Endothelial cell of umbilical vein (primary cell): ENCODE measurements around the gene TMOD1. TPM values are rescaled to one million over a fixed set of nuclear protein-coding genes. Genes with fewer than 3 reads are reported as not detected.

Source experiments
- BruUV-seq: library from RNA; stranded (reverse); fragments of 400-500 nt; replicated peaks from 2 replicates; lab custom pipeline; 2021; lab: Mats Ljungman, UMichigan
- CTCF ChIA-PET: fragments of 300-600, 350-600 bp; sonication (Branson Sonifier 250); formaldehyde crosslinking; loops from one replicate; lab custom pipeline; 2021; ENCODE audit warnings: antibody characterized with exemption, inconsistent platforms; lab: Charles Lee
- POLR2A ChIA-PET: fragments of 300-600, 350-600 bp; sonication (Branson Sonifier 250); formaldehyde crosslinking; loops from one replicate; lab custom pipeline; 2021; ENCODE audit warnings: antibody characterized with exemption, inconsistent platforms; lab: Charles Lee
- DNase-seq: peaks from one replicate; pipeline ENCODE4 v3.0.0-alpha.2; 2011; ENCODE audit warnings: low read depth, low spot score
- FAIRE-seq: peaks from 2 replicates; lab custom pipeline; 2011; peaks lifted over from hg19 to GRCh38; lab: Jason Lieb, UNC
- H2AFZ ChIP-seq: 2 replicates; pipeline ENCODE4 v1.6.0; 2012; ENCODE audit warnings: low read depth, low read length, control low read depth, inconsistent platforms
- H3K27ac ChIP-seq: 2 replicates; pipeline ENCODE4 v1.5.1; 2011; ENCODE audit warnings: low read depth, mild to moderate bottlenecking, control low read depth, low read length, moderate library complexity; ENCODE audit not compliant: insufficient read depth
- H3K27me3 ChIP-seq, 2 experiments: 2 replicates each; pipeline versions ENCODE4 v1.6.0 to v1.6.1; 2011; ENCODE audit warnings: low read length in 2 of 2, mixed read lengths in 1 of 2; ENCODE audit not compliant: control insufficient read depth in 2 of 2, insufficient read depth in 2 of 2
- H3K36me3 ChIP-seq, 2 experiments: 2 replicates in 1 of 2; 3 replicates in 1 of 2; pipeline ENCODE4 v1.5.1; 2011; ENCODE audit warnings: low read length in 2 of 2, mild to moderate bottlenecking in 1 of 2, moderate library complexity in 1 of 2; ENCODE audit not compliant: control insufficient read depth in 2 of 2, insufficient read depth in 2 of 2; ENCODE audit errors: extremely low read depth in 1 of 2
- H3K4me1 ChIP-seq: 3 replicates; pipeline ENCODE4 v1.5.1; 2011; ENCODE audit warnings: mild to moderate bottlenecking, low read length; ENCODE audit not compliant: control insufficient read depth, insufficient read depth; ENCODE audit errors: extremely low read depth
- H3K4me2 ChIP-seq: 2 replicates; pipeline ENCODE4 v1.6.1; 2011; ENCODE audit warnings: low read length, control low read depth, mixed read lengths; ENCODE audit not compliant: insufficient read depth
- H3K4me3 ChIP-seq, 3 experiments: fragments of 200-600 bp in 1 of 3; sonication (generic), shearing (Covaris generic) in 1 of 3; replicated peaks in 1 of 3; 2 replicates each; pipeline ENCODE4 v1.5.1; 2011 to 2016; ENCODE audit warnings: control low read depth in 3 of 3, low read length in 3 of 3, mild to moderate bottlenecking in 2 of 3, inconsistent platforms in 1 of 3, low read depth in 1 of 3, moderate library complexity in 1 of 3; ENCODE audit not compliant: insufficient read depth in 1 of 3
- H3K79me2 ChIP-seq: 2 replicates; pipeline ENCODE4 v1.6.0; 2012; ENCODE audit warnings: low read length, inconsistent platforms; ENCODE audit not compliant: control insufficient read depth, insufficient read depth
- H3K9ac ChIP-seq: replicated peaks from 2 replicates; pipeline ENCODE3; 2011; ENCODE audit warnings: low read length, control low read depth; ENCODE audit not compliant: insufficient read depth; ENCODE audit errors: extremely low read depth
- H3K9me1 ChIP-seq: replicated peaks from 3 replicates; pipeline ENCODE4 v1.6.0; 2011; ENCODE audit warnings: mild to moderate bottlenecking, low read length; ENCODE audit not compliant: control insufficient read depth, insufficient read depth; ENCODE audit errors: extremely low read depth
- H3K9me3 ChIP-seq: replicated peaks from 2 replicates; pipeline ENCODE4 v1.5.1; 2012; ENCODE audit warnings: low read length, inconsistent platforms; ENCODE audit not compliant: control insufficient read depth, insufficient read depth
- H4K20me1 ChIP-seq: replicated peaks from 2 replicates; pipeline ENCODE3; 2011; ENCODE audit warnings: mild to moderate bottlenecking, low read length; ENCODE audit not compliant: control insufficient read depth, insufficient read depth; ENCODE audit errors: extremely low read depth
- EZH2 ChIP-seq: IDR thresholded peaks from 2 replicates; pipeline ENCODE4 v1.6.1; 2012; ENCODE audit warnings: borderline replicate concordance, low read depth, mild to moderate bottlenecking, moderate library complexity, low read length, inconsistent platforms; ENCODE audit not compliant: severe bottlenecking
- FOS ChIP-seq: IDR thresholded peaks from 2 replicates; pipeline ENCODE4 v1.6.1; 2011; ENCODE audit warnings: mild to moderate bottlenecking, low read length, moderate library complexity, borderline replicate concordance; ENCODE audit not compliant: insufficient read depth
- GATA2 ChIP-seq: IDR thresholded peaks from 2 replicates; pipeline ENCODE4 v1.7.0; 2011; ENCODE audit warnings: low read depth, mild to moderate bottlenecking, moderate library complexity, mixed read lengths, low read length; ENCODE audit not compliant: insufficient read length, insufficient read depth
- MYC ChIP-seq: IDR thresholded peaks from one replicate; pipeline ENCODE4 v1.6.1; 2011; ENCODE audit warnings: mild to moderate bottlenecking, low read depth, low read length
- POLR2A ChIP-seq: IDR thresholded peaks from 2 replicates; pipeline ENCODE4 v1.6.1; 2012; ENCODE audit warnings: low read depth, mild to moderate bottlenecking, control low read depth, low read length
- POLR2AphosphoS5 ChIP-seq: IDR thresholded peaks from 2 replicates; pipeline ENCODE4 v1.6.1; 2012; ENCODE audit warnings: low read depth, mild to moderate bottlenecking, control low read depth, low read length, moderate library complexity; ENCODE audit not compliant: insufficient read depth
- dilution Hi-C: fragments of 300-500 bp; cut with MboI; formaldehyde crosslinking; loops from one replicate; pipeline ENCODE4 v1.15.0; 2019; ENCODE audit warnings: low sequenced_read_pairs; ENCODE audit not compliant: extremely low pct_ligation_motif_present
- intact Hi-C: fragments of 100-400 bp; cut with micrococcal nuclease; formaldehyde crosslinking; loops from one replicate; pipeline ENCODE4 v1.10.0; 2022
- polyA plus RNA-seq, 4 experiments: library from polyadenylated mRNA; depleted of rRNA in 3 of 4; stranded (reverse) in 3 of 4; unstranded in 1 of 4; fragments of >200 nt; gene quantifications; 2 replicates each; pipeline versions ENCODE4 v1.2.1 to v1.2.3, GENCODE V29; 2011 to 2012; ENCODE audit warnings: missing spikeins in 1 of 4
- total RNA-seq: library from RNA; stranded (reverse); gene quantifications from 2 replicates; pipeline ENCODE4 v1.2.3, GENCODE V29; 2021
- TF ChIP-seq, protein P1 (sequence below): IDR thresholded peaks from 2 replicates; pipeline ENCODE4 v1.6.1; 2011; ENCODE audit not compliant: insufficient read depth, insufficient read length

The TMOD1 gene
- total and polyA plus RNA-seq, 2 donors (not counting 3 experiments of a cell fraction or from before 2014, with no cell fraction given) = 0.26 to 1.4 TPM

DNA sequence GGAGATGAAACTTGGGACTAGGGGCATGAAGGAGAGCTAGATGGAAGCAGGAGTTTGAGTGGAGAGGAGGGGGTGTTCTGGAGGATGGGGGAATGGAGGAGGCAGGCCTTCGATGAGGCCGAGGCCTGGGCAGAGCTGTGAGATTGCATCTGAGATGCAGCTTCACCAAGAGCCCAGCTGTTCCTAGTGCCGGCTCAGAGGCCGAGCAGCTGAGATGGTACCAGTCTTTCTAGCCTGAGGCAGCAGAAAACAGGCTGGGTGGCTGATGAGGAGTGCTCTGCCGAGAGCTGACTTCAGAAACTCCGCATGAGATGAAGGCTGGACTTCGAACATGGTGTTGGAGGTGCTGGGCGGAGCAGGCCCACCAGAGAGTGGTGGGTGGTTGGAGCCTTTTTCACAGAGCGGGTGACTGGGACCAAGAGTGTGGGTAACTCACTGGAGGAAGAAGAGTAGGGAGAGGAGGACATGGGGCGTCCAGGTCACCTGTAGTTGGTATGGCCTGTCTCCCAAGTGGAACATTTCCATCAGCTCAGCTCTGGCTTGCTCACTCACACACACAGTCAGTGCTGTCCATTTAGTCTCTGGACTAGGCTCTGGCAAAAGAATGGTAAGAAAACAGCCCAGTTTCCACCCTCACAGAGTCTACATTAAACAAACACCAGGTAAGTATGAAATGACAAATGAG, 54.7 kb downstream of the TMOD1 start:
- Histone ChIP-seq H3K79me2 (no peaks in the 10 kb centered on the region), H3K4me1 (peaks cover 5% of the 10 kb centered on the region), H3K4me3 (no peak overlapping the region), H2AFZ (no peak overlapping the region), H3K9me1 (no peaks in the 10 kb centered on the region), H3K27me3 (peaks cover 13 to 32% of the 10 kb centered on the region in 2 experiments), H3K4me2 (no peak overlapping the region), H3K9ac (no peak overlapping the region), H3K36me3 (no peaks in the 10 kb centered on the region), H3K9me3 (no peaks in the 10 kb centered on the region), H3K27ac (no peak overlapping the region), H4K20me1 (no peaks in the 10 kb centered on the region)
- CTCF ChIA-PET = interaction anchor here (1.4 kb wide), 1 partner anchor 59 kb away, joined by 5 read pairs; no protein-coding TSS in a partner anchor
- POLR2A ChIA-PET = no interaction called here
- intact Hi-C loops = no loop called here
- dilution Hi-C loops = no loop called here
- DNase-seq (no peak), FAIRE-seq (no peak)
- no peak for TF ChIP-seq POLR2A
- TF ChIP-seq GATA2 = no peak
- TF ChIP-seq POLR2AphosphoS5 = no peak
- TF ChIP-seq EZH2 = no peak
- TF ChIP-seq, protein P1, sequence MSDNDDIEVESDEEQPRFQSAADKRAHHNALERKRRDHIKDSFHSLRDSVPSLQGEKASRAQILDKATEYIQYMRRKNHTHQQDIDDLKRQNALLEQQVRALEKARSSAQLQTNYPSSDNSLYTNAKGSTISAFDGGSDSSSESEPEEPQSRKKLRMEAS = no peak
- BruUV-seq = no TSS peak

DNA sequence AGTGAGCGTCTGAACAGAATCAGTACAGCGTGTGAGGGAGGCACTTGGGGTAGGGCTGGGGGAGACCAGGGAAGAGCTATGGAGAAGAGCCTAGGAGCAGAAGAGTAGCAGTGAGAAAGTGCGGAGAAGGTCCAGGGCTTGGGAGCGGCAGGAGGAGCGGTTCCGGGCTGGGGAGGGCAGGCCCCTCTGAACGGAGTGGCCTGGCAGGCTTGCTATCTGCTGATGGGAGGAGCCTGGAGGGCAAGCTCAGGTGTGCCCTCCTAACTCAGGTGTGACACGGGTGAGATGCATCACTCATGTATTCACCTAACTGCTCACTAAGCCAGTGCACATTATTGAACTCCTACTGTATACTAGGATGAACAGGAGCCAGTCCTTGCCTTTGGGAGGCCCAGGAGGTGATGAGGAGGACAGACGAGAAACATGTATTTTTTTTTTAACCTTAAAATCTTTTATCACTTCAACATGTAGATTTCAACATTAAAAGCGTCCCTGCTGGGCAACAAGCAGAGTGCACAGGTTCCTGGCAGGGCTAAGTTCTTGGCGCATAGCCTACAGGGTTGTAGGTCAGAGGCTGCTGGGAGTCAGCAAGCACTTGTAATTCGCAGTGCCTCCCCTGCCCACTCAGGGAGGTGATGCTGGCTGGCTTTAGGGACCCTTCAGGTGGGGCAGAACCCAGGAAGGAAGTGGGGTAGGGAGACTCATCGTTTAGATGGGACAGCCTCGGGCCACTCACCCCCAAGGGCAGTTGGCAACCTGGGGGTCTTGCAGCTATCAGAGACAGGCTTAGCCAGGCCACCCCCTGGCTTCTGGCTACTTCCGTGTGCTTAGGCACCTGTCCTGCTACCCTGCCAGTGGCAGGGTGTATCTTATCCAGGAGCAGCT, 55.5 kb downstream of the TMOD1 start:
- FAIRE-seq (no peak), DNase-seq (no peak)
- Histone ChIP-seq H3K4me2 (no peak overlapping the region), H4K20me1 (no peaks in the 10 kb centered on the region), H2AFZ (no peak overlapping the region), H3K36me3 (no peaks in the 10 kb centered on the region), H3K9me1 (no peaks in the 10 kb centered on the region), H3K4me1 (peaks cover 5% of the 10 kb centered on the region), H3K27me3 (peaks cover 17 to 31% of the 10 kb centered on the region in 2 experiments), H3K9me3 (no peaks in the 10 kb centered on the region), H3K9ac (no peak overlapping the region), H3K79me2 (no peaks in the 10 kb centered on the region), H3K4me3 (no peak overlapping the region), H3K27ac (no peak overlapping the region)
- BruUV-seq = no TSS peak
- ChIA-PET POLR2A (no interaction called here), CTCF (interaction anchor here (1.4 to 2.5 kb wide), 2 partner anchors 41 to 59 kb away, joined by 5 to 10 read pairs; no protein-coding TSS in a partner anchor)
- TF ChIP-seq GATA2 (no peak), POLR2AphosphoS5 (no peak), POLR2A (no peak), FOS (no peak), MYC (no peak)
- TF ChIP-seq, protein P1 = no peak
- dilution Hi-C loops (no loop called here), intact Hi-C loops (no loop called here)
